ENCODE results near the gene RNF220.
"Not testable (repeated sequence)": the region's sequence is repeated elsewhere in the genome, so short reads cannot be mapped to it uniquely, and the experiment has no call there.

The RNF220 gene

GRCh38 chr1:44652445-44653106 is 247.5 kb downstream of the RNF220 start:
- ATAC-seq (replicated peaks): peak; percentile 86 to 91
- no peak overlapping the region for H3K4me3 Mint-ChIP-seq
- peaks cover 28 to 32% of the 10 kb centered on the region in 2 donors for H3K36me3 Mint-ChIP-seq

GRCh38 chr1:44653107-44653964 is 248.3 kb downstream of the RNF220 start:
- Mint-ChIP-seq H3K27me3 (no peaks in the 10 kb centered on the region), H3K27ac (no peak overlapping the region), H3K36me3 (peaks cover 24 to 28% of the 10 kb centered on the region in 2 donors), H3K9me3 (no peaks in the 10 kb centered on the region), H3K4me3 (no peak overlapping the region), H3K4me1 (peaks cover 0 to 6% of the 10 kb centered on the region in 2 donors)
- ATAC-seq (replicated peaks): peak in 1 of 2 donors; percentile 6
- DNase-seq: no peak

More at GRCh38 chr1:44652445-44653106, 247.5 kb downstream of the RNF220 start:
- Mint-ChIP-seq H3K27me3 (no peaks in the 10 kb centered on the region), H3K27ac (no peak overlapping the region), H3K9me3 (no peaks in the 10 kb centered on the region), H3K4me1 (peaks cover 0 to 5% of the 10 kb centered on the region in 2 donors)
- peak; percentile 60 for DNase-seq

- Mint-ChIP-seq H3K27me3 (no peaks in the 10 kb centered on the region), H3K9me3 (no peaks in the 10 kb centered on the region), H3K27ac (no peak overlapping the region), H3K4me1 (peaks cover 0 to 6% of the 10 kb centered on the region in 2 donors), H3K36me3 (peaks cover 14 to 17% of the 10 kb centered on the region in 2 donors), H3K4me3 (no peak overlapping the region)
- DNase-seq (no peak), ATAC-seq (replicated peaks) (no peak)
Measured at GRCh38 chr1:44654621-44655187, 249.6 kb downstream of the RNF220 start.

GRCh38 chr1:44655609-44656008 is 250.6 kb downstream of the RNF220 start:
- Mint-ChIP-seq H3K4me1 (peaks cover 0 to 6% of the 10 kb centered on the region in 2 donors), H3K27ac (no peak overlapping the region), H3K4me3 (no peak overlapping the region), H3K27me3 (no peaks in the 10 kb centered on the region), H3K9me3 (no peaks in the 10 kb centered on the region), H3K36me3 (peaks cover 14 to 17% of the 10 kb centered on the region in 2 donors)
- no peak for DNase-seq
- ATAC-seq (replicated peaks): peak; percentile 58 to 66

- Mint-ChIP-seq H3K36me3 (peaks cover 3 to 5% of the 10 kb centered on the region in 2 donors), H3K4me1 (peaks cover 13 to 16% of the 10 kb centered on the region in 2 donors), H3K9me3 (no peaks in the 10 kb centered on the region), H3K4me3 (no peak overlapping the region), H3K27ac (no peak overlapping the region), H3K27me3 (no peaks in the 10 kb centered on the region)
- no peak for ATAC-seq (replicated peaks)
- DNase-seq: no peak
Measured at GRCh38 chr1:44659566-44659965, 254.5 kb downstream of the RNF220 start.

GRCh38 chr1:44660176-44660575 is 255.1 kb downstream of the RNF220 start:
- Mint-ChIP-seq H3K9me3 (no peaks in the 10 kb centered on the region), H3K4me1 (peaks cover 19 to 22% of the 10 kb centered on the region in 2 donors), H3K36me3 (no peaks in the 10 kb centered on the region), H3K27me3 (no peaks in the 10 kb centered on the region), H3K4me3 (no peak overlapping the region), H3K27ac (no peak overlapping the region)
- DNase-seq (no peak), ATAC-seq (replicated peaks) (no peak)

- Mint-ChIP-seq H3K4me1 (peaks cover 14 to 23% of the 10 kb centered on the region in 2 donors), H3K27ac (no peak overlapping the region), H3K27me3 (no peaks in the 10 kb centered on the region), H3K9me3 (no peaks in the 10 kb centered on the region), H3K4me3 (no peak overlapping the region), H3K36me3 (no peaks in the 10 kb centered on the region)
- DNase-seq: no peak
- peak; percentile 18 to 33 for ATAC-seq (replicated peaks)
Measured at GRCh38 chr1:44661781-44662682, 257.0 kb downstream of the RNF220 start.

- Mint-ChIP-seq H3K9me3 (no peaks in the 10 kb centered on the region), H3K4me1 (peaks cover 14 to 23% of the 10 kb centered on the region in 2 donors), H3K27ac (no peak overlapping the region), H3K36me3 (no peaks in the 10 kb centered on the region), H3K4me3 (no peak overlapping the region), H3K27me3 (no peaks in the 10 kb centered on the region)
- DNase-seq (no peak), ATAC-seq (replicated peaks) (no peak)
Measured at GRCh38 chr1:44662683-44663030, 257.6 kb downstream of the RNF220 start.

- H3K9me3 Mint-ChIP-seq: no peaks in the 10 kb centered on the region
- H3K36me3 Mint-ChIP-seq: no peaks in the 10 kb centered on the region
- H3K27me3 Mint-ChIP-seq: no peaks in the 10 kb centered on the region
- no peak overlapping the region for H3K27ac Mint-ChIP-seq
- DNase-seq: no peak
- no peak overlapping the region for H3K4me3 Mint-ChIP-seq
- no peak for ATAC-seq (replicated peaks)
- H3K4me1 Mint-ChIP-seq: peaks cover 13 to 23% of the 10 kb centered on the region in 2 donors
Measured at GRCh38 chr1:44663417-44663816, 258.4 kb downstream of the RNF220 start.

- Mint-ChIP-seq H3K4me3 (peak overlapping the region; percentile 9 to 31), H3K9me3 (no peaks in the 10 kb centered on the region), H3K27ac (peak overlapping the region; percentile 20), H3K36me3 (no peaks in the 10 kb centered on the region), H3K4me1 (peaks cover 13 to 23% of the 10 kb centered on the region in 2 donors), H3K27me3 (no peaks in the 10 kb centered on the region)
- ATAC-seq (replicated peaks) (peak; percentile 94 to 96), DNase-seq (peak; percentile 19)
Measured at GRCh38 chr1:44664730-44665370, 259.8 kb downstream of the RNF220 start.

- ATAC-seq (replicated peaks); H3K9me3 Mint-ChIP-seq; H3K36me3 Mint-ChIP-seq: not testable (repeated sequence)
Measured at GRCh38 chr1:44666719-44667118, 261.7 kb downstream of the RNF220 start.

GRCh38 chr1:44670751-44671640 is 265.9 kb downstream of the RNF220 start:
- peaks cover 0 to 4% of the 10 kb centered on the region in 2 donors for H3K36me3 Mint-ChIP-seq
- peaks cover 23 to 35% of the 10 kb centered on the region in 2 donors for H3K4me1 Mint-ChIP-seq
- DNase-seq (no peak), ATAC-seq (replicated peaks) (no peak)
- no peak overlapping the region for H3K4me3 Mint-ChIP-seq
- no peaks in the 10 kb centered on the region for H3K27me3 Mint-ChIP-seq
- H3K27ac Mint-ChIP-seq: no peak overlapping the region
- H3K9me3 Mint-ChIP-seq: no peaks in the 10 kb centered on the region

More at GRCh38 chr1:44666719-44667118, 261.7 kb downstream of the RNF220 start:
- not testable (repeated sequence) for H3K27ac Mint-ChIP-seq, H3K4me3 Mint-ChIP-seq, H3K27me3 Mint-ChIP-seq, DNase-seq
- H3K4me1 Mint-ChIP-seq: peaks cover 18 to 27% of the 10 kb centered on the region in 2 donors

Measured in stimulated activated naive B cell treated with anti-CD40 and anti-IgM and Interleukin-4, amounts not matched to agents 10 μg/mL and 1 μg/mL and 100 μg/mL, for 72 hours (primary cell).